GM12864 (cell line): ENCODE data around the gene IST1.
"Not testable (repeated sequence)": the region's sequence is repeated elsewhere in the genome, so short reads cannot be mapped to it uniquely, and the experiment has no call there.

ENCODE experiments used
- DNase-seq: peaks from one replicate; pipeline ENCODE4 v3.0.0-alpha.2; 2011; ENCODE audit warnings: low read depth
- H3K4me3 ChIP-seq: 2 replicates; pipeline ENCODE4 v1.5.1; 2011; ENCODE audit warnings: mild to moderate bottlenecking, low read depth, low read length, control low read depth
- CTCF ChIP-seq: IDR thresholded peaks from 2 replicates; pipeline ENCODE4 v1.5.1; 2011; ENCODE audit warnings: low read depth, mild to moderate bottlenecking, moderate library complexity, low read length, control low read depth, inconsistent platforms; ENCODE audit errors: missing control alignments

Gene IST1

DNA sequence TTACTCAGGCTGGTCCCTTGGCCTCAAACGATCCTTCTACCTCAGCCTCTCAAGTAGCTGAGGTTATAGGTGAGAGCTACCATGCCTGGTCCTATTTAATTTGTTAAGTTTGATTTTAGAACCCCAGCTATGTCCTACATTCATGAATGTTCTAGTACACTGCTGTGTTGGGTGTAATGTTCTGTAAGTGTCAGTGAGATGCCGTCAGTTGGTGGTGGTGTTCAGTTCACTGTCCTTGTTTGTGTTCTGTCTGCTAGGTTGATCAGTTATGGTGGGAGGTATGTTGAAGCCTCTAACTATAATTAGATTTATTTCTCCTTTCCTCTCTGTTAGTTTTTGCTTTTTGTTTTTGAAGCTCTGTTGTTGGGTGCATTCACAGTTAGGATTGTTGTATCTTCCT is 8.3 kb downstream of the IST1 start:
- DNase-seq, result no peak
- no peak for TF ChIP-seq CTCF
- no peak overlapping the region for H3K4me3 ChIP-seq

GRCh38 chr16:71904239-71904638 is 8.9 kb downstream of the IST1 start:
- DNase-seq, result no peak
- H3K4me3 ChIP-seq, result no peak overlapping the region
- no peak for TF ChIP-seq CTCF

- DNase-seq, H3K4me3 ChIP-seq: not testable (repeated sequence)
These were observed 10.4 kb downstream of the IST1 start for GRCh38 chr16:71905765-71906164.

- H3K4me3 ChIP-seq, result no peak overlapping the region
- no peak for TF ChIP-seq CTCF
- no peak for DNase-seq
These were observed 15.8 kb downstream of the IST1 start for GRCh38 chr16:71911121-71911520.

DNA sequence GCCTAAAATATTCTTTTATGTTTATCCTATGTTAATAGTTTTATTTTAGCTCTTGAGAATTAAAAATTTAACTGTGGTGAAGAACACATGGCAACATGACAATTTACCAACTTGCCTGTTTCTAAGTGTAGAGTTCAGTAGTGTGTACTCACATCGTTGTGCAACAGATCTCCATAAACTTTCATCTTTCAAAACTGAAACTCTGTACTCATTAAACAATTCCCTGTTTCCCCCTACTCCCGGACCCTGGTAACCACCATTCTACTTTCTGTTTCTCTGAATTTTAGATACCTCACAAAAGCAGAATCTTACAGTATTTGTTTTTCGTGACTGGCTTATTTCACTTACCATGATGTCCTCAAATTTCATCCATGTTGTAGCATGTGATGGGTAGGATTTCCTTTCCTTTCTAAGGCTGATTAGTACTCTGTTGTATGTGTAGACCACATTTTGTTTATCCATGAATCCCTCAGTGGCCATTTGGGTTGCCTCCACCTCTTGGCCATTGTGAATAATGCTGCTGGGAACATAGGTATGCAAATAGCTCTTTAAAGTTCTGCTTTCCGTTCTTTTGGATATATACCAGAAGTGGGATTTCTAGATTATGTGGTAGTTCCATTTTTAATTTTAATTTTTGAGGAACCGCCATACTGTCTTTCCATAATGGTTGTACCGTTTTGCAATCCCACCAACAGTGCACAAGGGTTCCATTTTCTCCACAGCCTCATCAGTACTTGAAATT is 17.4 kb downstream of the IST1 start:
- no peak overlapping the region for H3K4me3 ChIP-seq
- DNase-seq, result no peak

GRCh38 chr16:71914802-71915201 is 19.5 kb downstream of the IST1 start:
- DNase-seq, result no peak
- H3K4me3 ChIP-seq, result no peak overlapping the region
- no peak for TF ChIP-seq CTCF

More for the DNA sequence above, 17.4 kb downstream of the IST1 start:
- TF ChIP-seq CTCF, result no peak

- no peak for TF ChIP-seq CTCF
- no peak overlapping the region for H3K4me3 ChIP-seq
These were observed 20.0 kb downstream of the IST1 start for GRCh38 chr16:71915350-71915749.

More at GRCh38 chr16:71915350-71915749, 20.0 kb downstream of the IST1 start:
- no peak for DNase-seq
